Body of pancreas (tissue), 4 donors: ENCODE data around the gene MEIS2. TPM values are rescaled to one million over a fixed set of nuclear protein-coding genes. Genes with fewer than 3 reads are reported as not detected.

ENCODE experiments used
- ATAC-seq: fragments of 150-250 bp; one replicate; pipeline ENCODE4 v1.9.1; 2016
- DNase-seq, 4 donors: peaks; one replicate each; pipeline ENCODE4 v3.0.0-alpha.2; 2019
- H3K27ac ChIP-seq, 4 donors: fragments of 200-600 bp; sonication (generic); 1 replicate in 3 of 4; 2 replicates in 1 of 4; pipeline versions ENCODE4 v1.5.1 to v1.6.1; 2016 to 2019; ENCODE audit warnings: mild to moderate bottlenecking in 1 of 4, mixed read lengths in 1 of 4, moderate library complexity in 1 of 4
- H3K27me3 ChIP-seq, 2 donors: fragments of 200-600 bp; sonication (generic); one replicate each; pipeline ENCODE4 v1.6.0; 2016; ENCODE audit warnings: mild to moderate bottlenecking in 1 of 2
- H3K36me3 ChIP-seq, 2 donors: fragments of 200-600 bp; sonication (generic); replicated peaks in 1 of 2; 2 replicates each; pipeline ENCODE4 v1.5.1; 2016; ENCODE audit warnings: low read depth in 2 of 2; ENCODE audit not compliant: insufficient read depth in 1 of 2
- H3K4me1 ChIP-seq: fragments of 200-600 bp; sonication (generic); one replicate; pipeline ENCODE4 v1.6.0; 2016
- H3K4me3 ChIP-seq, 2 donors: fragments of 200-600 bp; sonication (generic); 1 replicate in 1 of 2; 2 replicates in 1 of 2; pipeline ENCODE4 v1.5.1; 2016 to 2019
- H3K9me3 ChIP-seq, 3 donors: fragments of 200-600 bp; sonication (generic); 1 replicate in 2 of 3; 2 replicates in 1 of 3; pipeline ENCODE4 v1.5.1; 2016
- POLR2A ChIP-seq, 3 donors: fragments of 450-650 bp; IDR thresholded peaks; one replicate each; pipeline ENCODE4 v1.6.1; 2016; ENCODE audit warnings: antibody characterized with exemption in 3 of 3, mild to moderate bottlenecking in 2 of 3
- WGBS, 2 donors: methylation state at CpG; one replicate each; pipeline ENCODE4 v1.1.5; 2017; 5-methylcytosine and 5-hydroxymethylcytosine counted together
- intact Hi-C: fragments of 100-400 bp; cut with DNase I; formaldehyde crosslinking; loops from one replicate; pipeline ENCODE4 v1.15.1; 2023
- total RNA-seq, 2 donors: library from RNA; depleted of rRNA; stranded (reverse); fragments of >200 nt; gene quantifications; one replicate each; pipeline ENCODE4 v1.1.0, GENCODE V29; 2016
- TF ChIP-seq, protein P1 (sequence below), 7 experiments: fragments of 450-650 bp in 4 of 7; fragments of 200-600 bp in 3 of 7; sonication (generic) in 3 of 7; IDR thresholded peaks; one replicate each; pipeline ENCODE4 v1.5.1; 2016 to 2019; ENCODE audit warnings: antibody characterized with exemption in 7 of 7

The MEIS2 gene
- total RNA-seq, 2 donors from 2014 or later, result 11.9 to 86.0 TPM

DNA sequence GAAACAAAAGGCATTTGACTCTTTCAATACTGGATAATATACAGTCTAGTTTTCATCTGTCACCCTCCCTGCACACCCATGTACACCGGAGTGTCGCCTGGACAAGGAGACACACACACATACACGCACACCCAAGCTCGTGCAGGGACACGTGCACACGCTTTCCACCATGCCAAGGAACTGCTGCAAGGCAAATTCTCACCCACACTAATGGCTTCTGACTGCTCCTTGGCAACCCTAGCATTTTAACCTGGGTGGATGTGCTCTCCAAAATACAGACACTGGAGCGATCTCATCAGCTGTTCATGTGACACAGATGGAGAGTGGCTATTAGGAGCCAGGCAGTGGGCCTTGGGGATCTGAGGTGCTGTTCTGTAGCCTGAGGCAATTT, 61.6 kb downstream of the MEIS2 start:
- 96 to 100% methylated on average over 7 of the region's 7 CpGs for WGBS, 2 donors

DNA sequence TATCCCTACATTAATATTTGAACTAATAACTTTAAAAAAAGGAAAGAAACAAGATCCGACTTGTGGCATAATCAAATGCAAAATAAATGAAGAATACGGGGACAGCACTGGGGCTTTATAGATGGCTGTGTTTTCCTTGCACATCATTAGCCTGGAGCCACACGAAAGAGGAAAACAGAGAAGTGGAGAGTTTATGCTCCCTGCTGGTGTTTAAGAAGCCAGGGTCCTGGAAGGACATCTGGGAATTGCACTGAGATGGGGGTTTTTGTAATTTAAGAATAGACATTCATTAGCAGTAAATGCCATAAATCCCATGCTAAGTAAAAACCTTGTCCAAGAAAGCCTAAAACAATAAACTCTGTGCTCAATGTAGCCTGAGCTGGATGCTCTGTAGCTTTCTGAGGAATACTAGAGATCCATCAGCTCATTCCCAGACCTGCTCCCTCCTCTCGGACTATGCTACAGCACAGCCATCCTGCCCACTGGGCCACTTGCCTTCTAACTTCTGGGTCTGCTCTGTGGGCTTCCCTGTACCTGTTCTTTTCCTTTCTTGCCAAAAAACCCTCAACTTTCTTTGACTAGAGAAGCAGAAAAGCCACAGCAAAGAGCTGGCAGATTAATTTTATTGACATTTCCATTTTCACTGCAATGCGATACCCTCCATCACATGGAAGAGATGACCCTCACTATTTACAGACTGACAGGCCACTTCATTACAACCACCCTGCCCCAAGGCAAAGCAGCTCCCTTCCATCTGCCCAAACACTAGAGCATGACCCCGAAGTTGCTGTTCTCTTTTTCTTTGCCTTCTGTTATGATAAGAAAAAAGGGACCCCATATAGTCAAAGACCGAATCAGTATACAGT, 62.3 kb downstream of the MEIS2 start:
- no peaks in the 10 kb centered on the region for H3K27me3 ChIP-seq
- H3K9me3 ChIP-seq, result no peaks in the 10 kb centered on the region
- ATAC-seq (no peak), DNase-seq (no peak)
- intact Hi-C loops, result no loop called here
- no peaks in the 10 kb centered on the region for H3K4me1 ChIP-seq
- no peak overlapping the region for H3K4me3 ChIP-seq
- WGBS, 2 donors, result 86 to 88% methylated on average over 7 of the region's 7 CpGs
- no peak overlapping the region for H3K27ac ChIP-seq
- TF ChIP-seq, protein P1, sequence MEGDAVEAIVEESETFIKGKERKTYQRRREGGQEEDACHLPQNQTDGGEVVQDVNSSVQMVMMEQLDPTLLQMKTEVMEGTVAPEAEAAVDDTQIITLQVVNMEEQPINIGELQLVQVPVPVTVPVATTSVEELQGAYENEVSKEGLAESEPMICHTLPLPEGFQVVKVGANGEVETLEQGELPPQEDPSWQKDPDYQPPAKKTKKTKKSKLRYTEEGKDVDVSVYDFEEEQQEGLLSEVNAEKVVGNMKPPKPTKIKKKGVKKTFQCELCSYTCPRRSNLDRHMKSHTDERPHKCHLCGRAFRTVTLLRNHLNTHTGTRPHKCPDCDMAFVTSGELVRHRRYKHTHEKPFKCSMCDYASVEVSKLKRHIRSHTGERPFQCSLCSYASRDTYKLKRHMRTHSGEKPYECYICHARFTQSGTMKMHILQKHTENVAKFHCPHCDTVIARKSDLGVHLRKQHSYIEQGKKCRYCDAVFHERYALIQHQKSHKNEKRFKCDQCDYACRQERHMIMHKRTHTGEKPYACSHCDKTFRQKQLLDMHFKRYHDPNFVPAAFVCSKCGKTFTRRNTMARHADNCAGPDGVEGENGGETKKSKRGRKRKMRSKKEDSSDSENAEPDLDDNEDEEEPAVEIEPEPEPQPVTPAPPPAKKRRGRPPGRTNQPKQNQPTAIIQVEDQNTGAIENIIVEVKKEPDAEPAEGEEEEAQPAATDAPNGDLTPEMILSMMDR (IDR thresholded peaks at IDR 0.05), result no peak
- TF ChIP-seq POLR2A (IDR thresholded peaks at IDR 0.05), result no peak
- H3K36me3 ChIP-seq, result no peaks in the 10 kb centered on the region

More for the DNA sequence above, 61.6 kb downstream of the MEIS2 start:
- TF ChIP-seq, protein P1 (IDR thresholded peaks at IDR 0.05), result no peak
- TF ChIP-seq POLR2A (IDR thresholded peaks at IDR 0.05), result no peak
- DNase-seq (no peak), ATAC-seq (no peak)
- Histone ChIP-seq H3K27me3 (no peaks in the 10 kb centered on the region), H3K9me3 (no peaks in the 10 kb centered on the region), H3K27ac (no peak overlapping the region), H3K36me3 (no peaks in the 10 kb centered on the region), H3K4me3 (no peak overlapping the region), H3K4me1 (no peaks in the 10 kb centered on the region)
- intact Hi-C loops, result no loop called here

DNA sequence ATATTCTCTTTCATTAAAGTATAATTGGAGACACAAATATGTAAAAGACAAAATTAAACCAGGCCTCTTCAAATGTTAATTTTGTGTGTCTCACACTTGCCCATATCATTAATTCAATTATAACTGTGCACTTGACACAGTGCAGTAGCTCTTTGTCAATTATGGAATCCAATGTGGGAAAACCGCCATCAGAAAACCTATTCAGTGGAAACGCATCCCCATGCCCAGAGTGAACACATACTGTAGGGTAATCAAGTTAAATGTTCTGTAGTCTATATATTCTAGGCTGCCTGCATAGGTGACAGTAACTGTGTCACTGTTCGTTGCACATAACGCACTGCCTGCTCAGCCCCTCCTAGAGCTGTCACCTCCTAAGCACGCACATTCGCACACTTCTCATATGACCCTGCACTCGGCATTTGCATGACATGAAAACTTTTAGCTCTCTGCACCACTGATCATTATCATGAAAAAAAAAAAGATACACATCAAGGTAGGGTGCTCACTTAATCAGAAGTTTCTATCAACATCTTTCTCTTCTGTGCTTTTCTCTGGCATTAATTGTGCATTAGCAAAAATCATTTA, 63.2 kb downstream of the MEIS2 start:
- ATAC-seq, result no peak
- Histone ChIP-seq H3K4me1 (no peaks in the 10 kb centered on the region), H3K27ac (no peak overlapping the region), H3K9me3 (no peaks in the 10 kb centered on the region), H3K4me3 (no peak overlapping the region), H3K36me3 (no peaks in the 10 kb centered on the region), H3K27me3 (no peaks in the 10 kb centered on the region)
- WGBS, 2 donors, result 95 to 96% methylated on average over 7 of the region's 7 CpGs
- intact Hi-C loops, result no loop called here
- TF ChIP-seq, protein P1 (IDR thresholded peaks at IDR 0.05), result no peak
- no peak for TF ChIP-seq POLR2A (IDR thresholded peaks at IDR 0.05)
- DNase-seq, result no peak

DNA sequence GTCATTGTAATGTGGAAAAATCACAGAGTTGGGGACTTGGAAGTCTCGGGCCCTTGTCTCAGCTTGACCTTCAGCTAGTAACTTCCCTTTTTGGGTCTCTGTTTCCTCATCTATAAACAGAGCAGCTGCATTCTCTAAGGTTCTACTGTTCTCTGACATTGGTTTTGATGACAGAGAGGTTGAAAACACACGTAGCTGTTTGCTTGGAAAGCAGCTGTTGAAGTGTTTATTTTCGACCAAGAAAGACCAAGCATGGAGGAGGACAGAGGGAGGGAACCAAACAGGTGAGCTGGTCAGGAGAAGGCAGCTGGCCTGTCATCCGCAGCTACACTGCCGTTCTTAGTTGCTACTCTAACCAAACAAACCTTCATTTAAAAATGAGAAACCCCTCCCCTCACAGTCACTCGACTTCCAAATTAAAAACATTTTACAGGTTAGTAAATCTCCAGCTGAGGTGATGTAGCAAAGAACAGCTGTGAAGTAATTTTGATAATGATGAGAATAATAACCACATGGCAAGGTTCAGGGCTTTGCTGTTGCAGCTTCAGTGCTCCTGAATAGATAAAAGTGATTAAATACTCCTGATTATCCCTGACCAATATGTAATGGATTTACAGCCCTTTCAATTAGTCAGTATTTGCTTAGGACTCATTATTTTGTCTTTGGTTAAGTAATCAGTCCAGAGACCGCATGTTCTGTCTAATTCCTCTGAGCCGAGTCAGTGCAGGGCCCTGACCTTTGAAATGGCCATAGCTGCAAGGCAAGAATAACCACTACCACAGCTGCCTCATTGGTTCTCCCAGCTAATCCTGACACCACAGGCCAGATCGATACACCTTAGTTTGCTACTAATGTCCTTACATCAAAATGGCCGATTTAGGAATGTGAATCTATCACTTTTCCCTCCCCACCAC, 65.3 kb downstream of the MEIS2 start:
- no peak overlapping the region for H3K27ac ChIP-seq
- H3K36me3 ChIP-seq, result no peaks in the 10 kb centered on the region
- no peak for DNase-seq
- no peaks in the 10 kb centered on the region for H3K4me1 ChIP-seq
- ATAC-seq, result no peak
- intact Hi-C loops, result no loop called here
- 64 to 67% methylated on average over 10 of the region's 10 CpGs for WGBS, 2 donors
- H3K4me3 ChIP-seq, result no peak overlapping the region
- no peak for TF ChIP-seq POLR2A (IDR thresholded peaks at IDR 0.05)
- TF ChIP-seq, protein P1 (IDR thresholded peaks at IDR 0.05), result no peak
- H3K9me3 ChIP-seq, result no peaks in the 10 kb centered on the region
- H3K27me3 ChIP-seq, result no peaks in the 10 kb centered on the region
